GM19239 (cell line): Measurements from ENCODE around the gene MPZL2.
A peak's percentile ranks its signal among the peaks of the same experiment; 100 is the strongest.

ENCODE experiments used
- DNase-seq: peaks from one replicate; pipeline ENCODE4 v3.0.0; 2011; ENCODE audit warnings: low spot score; ENCODE audit not compliant: insufficient read length
- FAIRE-seq: peaks from 2 replicates; lab custom pipeline; 2011; peaks lifted over from hg19 to GRCh38; lab: Jason Lieb, UNC

The MPZL2 gene

GRCh38 chr11:118286545-118286944 is 22.4 kb upstream of the MPZL2 start:
- DNase-seq (no peak), FAIRE-seq (no peak)

DNA sequence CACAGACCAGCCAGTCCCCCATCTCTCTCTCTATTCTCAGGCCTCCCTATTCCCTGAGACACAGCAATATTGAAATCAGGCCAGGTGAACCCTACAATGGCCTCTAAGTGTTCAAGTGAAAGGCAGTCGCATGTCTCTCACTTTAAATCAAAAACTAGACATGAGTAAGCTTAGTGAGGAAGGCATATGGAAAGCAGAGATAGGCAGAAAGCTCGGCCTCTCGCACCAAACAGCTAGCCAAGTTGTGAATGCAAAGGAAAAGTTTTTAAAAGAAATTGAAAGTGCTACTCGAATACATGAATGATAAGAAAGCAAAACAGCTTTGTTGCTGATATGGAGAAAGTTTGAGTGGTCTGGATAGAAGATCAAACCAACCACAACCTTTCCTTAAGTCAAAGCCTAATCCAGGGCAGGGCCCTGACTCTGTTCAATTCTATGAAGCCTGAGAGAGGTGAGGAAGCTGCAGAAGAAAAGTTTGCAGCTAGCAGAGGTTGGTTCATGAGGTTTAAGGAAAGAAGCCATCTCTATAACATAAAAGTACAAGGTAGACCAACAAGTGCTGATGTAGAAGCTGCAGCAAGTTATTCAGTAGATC is 19.8 kb upstream of the MPZL2 start:
- DNase-seq (no peak), FAIRE-seq (no peak)

- FAIRE-seq (no peak), DNase-seq (no peak)
These were observed 19.0 kb upstream of the MPZL2 start for GRCh38 chr11:118283037-118283636.

GRCh38 chr11:118282606-118283005 is 18.5 kb upstream of the MPZL2 start:
- DNase-seq, result no peak
- no peak for FAIRE-seq

- FAIRE-seq, result peak; percentile 88
- no peak for DNase-seq
These were observed 17.2 kb upstream of the MPZL2 start for GRCh38 chr11:118281284-118281683.

GRCh38 chr11:118277312-118277711 is 13.2 kb upstream of the MPZL2 start:
- peak; percentile 78 for FAIRE-seq
- DNase-seq, result no peak

- FAIRE-seq, result peak; percentile 8
These were observed 12.3 kb upstream of the MPZL2 start for GRCh38 chr11:118276422-118276821.

DNA sequence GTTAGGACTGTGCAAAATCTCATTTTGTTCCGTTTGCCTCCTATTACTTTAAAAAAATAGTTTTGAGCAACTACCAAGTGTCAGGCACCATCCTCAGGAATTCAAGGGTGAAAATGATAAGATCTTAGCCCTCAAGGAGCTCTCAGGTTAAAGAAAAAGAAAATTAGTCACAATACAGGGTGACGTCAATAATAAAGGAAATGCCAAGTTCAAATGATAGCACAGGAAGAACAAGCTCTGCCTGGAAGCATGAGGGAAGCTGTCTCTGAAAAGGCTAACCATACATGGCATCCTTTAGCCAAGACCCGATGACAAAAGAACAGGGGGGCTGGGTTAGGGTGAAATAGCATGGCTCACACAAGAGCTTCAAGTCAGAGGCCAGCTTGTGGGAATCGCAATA is 11.1 kb upstream of the MPZL2 start:
- FAIRE-seq (no peak), DNase-seq (no peak)

More at GRCh38 chr11:118276422-118276821, 12.3 kb upstream of the MPZL2 start:
- DNase-seq, result no peak

DNA sequence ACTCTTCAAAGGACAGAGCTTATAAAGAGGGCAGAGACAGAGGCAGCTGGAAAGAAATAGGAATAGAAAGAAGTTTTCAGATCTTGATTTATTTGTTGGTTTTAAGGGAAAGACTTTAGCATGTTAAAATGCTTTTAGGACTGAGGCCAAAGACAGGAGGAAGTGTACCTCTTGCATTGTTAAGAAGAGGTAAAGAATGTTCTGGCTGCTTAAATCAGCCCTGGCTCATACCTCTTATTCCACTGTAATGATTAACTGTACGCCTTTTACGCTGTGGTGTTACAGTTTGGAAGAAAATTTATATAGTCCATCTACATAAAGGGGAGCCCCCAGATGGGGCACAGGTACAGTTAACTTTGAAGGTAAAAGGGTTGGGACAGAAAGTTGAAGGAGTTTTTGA is 10.1 kb upstream of the MPZL2 start:
- FAIRE-seq (no peak), DNase-seq (no peak)

DNA sequence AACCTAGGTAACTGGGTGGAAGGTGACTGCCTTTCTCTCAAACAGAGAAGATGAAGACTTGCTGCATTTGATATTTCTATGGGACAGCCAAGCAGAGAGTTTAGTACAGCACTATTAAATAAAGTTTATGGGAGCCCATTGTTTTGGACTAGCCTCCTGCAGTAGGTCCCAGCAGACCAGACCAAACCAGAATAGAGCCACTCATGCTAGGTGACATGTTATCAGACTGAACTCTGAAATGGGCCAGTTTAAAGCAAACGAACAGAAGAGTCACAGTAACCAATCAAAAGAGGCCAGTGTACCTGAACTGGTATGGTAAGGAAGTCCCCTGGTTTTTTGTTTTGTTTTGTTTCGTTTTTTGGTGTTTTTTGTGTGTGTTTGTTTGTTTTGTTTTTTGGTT is 7.9 kb upstream of the MPZL2 start:
- FAIRE-seq (no peak), DNase-seq (no peak)

DNA sequence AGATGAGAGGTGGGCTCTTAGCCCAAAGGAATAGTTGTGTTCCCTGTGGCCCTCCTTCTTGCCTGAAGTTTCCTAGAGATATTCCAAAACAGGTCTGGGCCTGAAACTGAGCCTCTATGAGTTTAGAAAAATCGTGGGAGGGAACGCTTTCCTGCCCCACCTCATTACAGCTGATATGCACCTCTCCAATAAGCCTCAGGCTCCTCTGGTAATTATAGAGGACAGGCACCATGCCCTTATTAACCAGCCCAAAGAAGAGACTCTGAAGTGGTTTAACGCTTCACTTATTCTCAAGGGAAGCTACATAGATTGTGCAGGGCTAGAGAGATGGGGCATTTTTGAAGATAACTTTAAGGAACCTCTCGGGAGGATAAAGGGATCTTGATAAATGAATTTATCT is 3.4 kb upstream of the MPZL2 start:
- FAIRE-seq (no peak), DNase-seq (no peak)

DNA sequence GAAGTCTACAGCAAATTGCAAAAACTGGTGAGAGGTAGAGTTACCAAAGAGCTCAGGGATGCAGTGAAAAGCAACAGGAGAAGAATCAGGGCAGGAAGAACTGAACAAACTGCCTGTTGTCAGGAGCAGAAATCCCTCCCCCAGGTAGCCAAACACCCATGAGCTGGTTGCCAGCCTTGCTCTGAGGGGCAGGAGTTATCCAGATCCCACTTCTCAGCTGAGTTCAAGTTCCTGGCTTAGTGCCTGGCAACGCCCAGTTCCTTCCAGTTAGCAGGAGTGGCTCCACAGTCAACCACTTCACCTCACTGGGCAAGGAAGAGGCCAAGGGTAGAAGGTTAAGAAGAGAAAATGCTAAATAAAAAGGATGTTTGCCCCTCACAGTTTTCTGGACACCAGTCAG is 1.9 kb upstream of the MPZL2 start:
- FAIRE-seq, result no peak
- DNase-seq, result no peak

- no peak for FAIRE-seq
- no peak for DNase-seq
These were observed 720 bp upstream of the MPZL2 start for GRCh38 chr11:118264569-118265465.

DNA sequence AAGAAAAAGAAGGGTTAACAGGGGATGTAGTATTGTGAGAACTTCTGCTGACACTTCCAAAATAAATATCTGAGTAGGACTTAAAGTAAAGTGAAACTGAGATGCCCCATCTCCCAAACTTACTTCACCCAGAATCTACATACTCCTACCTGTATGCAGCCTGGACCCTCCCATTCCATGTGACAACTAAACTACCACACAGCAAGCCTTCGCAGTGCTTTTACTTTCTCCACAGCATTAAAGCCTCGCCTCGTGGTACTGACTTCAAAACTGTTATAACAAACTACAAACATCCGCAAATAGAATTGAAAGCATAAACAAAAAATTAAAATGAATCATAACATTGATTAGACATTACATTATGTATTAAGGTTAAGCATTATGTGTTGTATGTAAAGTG is 985 bp downstream of the MPZL2 start:
- DNase-seq, result no peak
- FAIRE-seq, result no peak

- no peak for FAIRE-seq
- DNase-seq, result no peak
These were observed 3.7 kb downstream of the MPZL2 start for GRCh38 chr11:118260353-118260752.

GRCh38 chr11:118259138-118259537 is 5.0 kb downstream of the MPZL2 start:
- FAIRE-seq (peak; percentile 18), DNase-seq (no peak)

DNA sequence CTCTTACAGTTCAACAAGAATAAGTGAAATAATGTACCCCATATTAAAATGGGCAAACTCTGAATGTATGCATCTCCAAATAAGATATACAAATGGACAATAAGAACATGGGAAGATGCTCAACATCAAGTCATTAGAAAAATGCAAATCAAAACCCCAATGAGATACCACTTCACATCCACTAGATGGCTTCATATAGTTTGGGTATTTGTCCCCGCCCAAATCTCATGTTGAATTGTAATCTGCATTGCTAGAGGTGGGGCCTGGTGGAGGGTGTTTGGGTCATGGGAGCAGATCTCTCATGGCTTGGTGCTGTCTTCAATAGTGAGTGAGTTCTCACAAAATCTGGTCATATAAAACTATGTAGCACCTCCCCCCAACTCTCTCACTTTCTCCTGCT is 5.7 kb downstream of the MPZL2 start:
- FAIRE-seq (peak; percentile 4), DNase-seq (no peak)

- FAIRE-seq, result no peak
These were observed 11.4 kb downstream of the MPZL2 start for GRCh38 chr11:118252688-118253087.

DNA sequence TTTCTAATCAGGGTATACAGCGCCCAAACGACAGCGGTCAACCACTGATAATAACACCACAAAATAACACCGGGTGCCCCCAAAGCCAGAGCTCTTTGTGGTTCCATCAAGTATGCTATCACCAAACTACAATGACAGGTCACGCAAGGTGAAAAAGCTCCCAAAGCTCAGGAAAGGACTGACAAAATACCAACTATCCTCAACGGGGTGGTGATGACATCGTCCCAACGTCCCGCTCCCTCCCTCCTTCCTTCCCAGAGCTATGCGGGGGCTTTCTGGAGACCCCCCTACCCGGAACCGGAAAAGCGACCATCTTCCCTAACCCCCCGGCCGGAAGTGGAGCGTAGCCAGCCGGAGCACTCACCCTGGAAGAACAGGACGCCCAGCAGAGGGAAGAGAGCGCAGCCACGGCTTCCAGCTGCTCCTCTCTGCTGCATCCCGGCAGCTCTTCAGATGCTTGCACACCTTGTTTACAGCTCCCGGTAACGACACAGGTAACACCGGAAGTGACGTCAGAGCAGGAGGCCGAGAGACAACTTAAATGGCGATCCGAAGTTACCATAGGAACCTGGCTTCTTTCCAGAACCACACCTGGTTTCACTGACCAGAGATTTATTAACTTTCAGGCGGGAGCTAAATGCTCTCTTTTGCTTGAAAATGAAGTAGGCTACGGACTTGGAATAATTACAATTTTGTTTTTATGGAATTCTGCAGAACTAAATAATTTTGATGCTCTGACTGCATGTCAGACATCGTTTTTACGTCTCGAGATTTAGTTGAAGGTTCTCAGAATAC is 12.0 kb downstream of the MPZL2 start, which contains the start of gene MPZL3:
TSS of gene MPZL3 (minus strand) at position 508 of the 795 bp plus-strand sequence. CDS start at position 437, 71 bp downstream.
- peak; percentile 100 for FAIRE-seq
- DNase-seq, result peak; percentile 63

More at GRCh38 chr11:118252688-118253087, 11.4 kb downstream of the MPZL2 start:
- no peak for DNase-seq

DNA sequence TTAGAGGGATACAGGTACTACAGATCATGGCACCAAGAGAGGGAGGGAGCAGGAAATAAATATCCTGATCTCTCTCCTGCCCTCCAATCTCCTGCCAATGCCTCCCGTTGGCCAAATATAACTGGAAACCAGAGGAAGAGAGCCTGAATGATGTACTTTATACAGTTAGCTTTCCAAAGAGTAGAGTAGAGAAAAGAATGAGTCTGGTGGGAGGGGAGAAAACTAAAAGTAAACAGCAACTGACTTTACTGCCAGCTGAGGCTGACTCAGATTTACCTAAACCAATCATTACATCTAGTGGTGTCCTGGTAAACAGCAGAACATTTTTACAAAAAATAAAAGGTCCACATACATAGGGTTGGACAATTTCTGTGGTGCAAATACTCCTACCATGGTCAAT is 17.1 kb downstream of the MPZL2 start:
- FAIRE-seq (no peak), DNase-seq (no peak)
